GM18868 (cell line): Measurements from ENCODE around the gene UBAP2.

Source experiments
- ATAC-seq: cut with Tn5 transposase; IDR thresholded peaks from one replicate; pipeline ENCODE4 v1.9.1; 2021; ENCODE audit warnings: mild to moderate bottlenecking, moderate library complexity; ENCODE audit not compliant: unreplicated experiment

The UBAP2 gene

DNA sequence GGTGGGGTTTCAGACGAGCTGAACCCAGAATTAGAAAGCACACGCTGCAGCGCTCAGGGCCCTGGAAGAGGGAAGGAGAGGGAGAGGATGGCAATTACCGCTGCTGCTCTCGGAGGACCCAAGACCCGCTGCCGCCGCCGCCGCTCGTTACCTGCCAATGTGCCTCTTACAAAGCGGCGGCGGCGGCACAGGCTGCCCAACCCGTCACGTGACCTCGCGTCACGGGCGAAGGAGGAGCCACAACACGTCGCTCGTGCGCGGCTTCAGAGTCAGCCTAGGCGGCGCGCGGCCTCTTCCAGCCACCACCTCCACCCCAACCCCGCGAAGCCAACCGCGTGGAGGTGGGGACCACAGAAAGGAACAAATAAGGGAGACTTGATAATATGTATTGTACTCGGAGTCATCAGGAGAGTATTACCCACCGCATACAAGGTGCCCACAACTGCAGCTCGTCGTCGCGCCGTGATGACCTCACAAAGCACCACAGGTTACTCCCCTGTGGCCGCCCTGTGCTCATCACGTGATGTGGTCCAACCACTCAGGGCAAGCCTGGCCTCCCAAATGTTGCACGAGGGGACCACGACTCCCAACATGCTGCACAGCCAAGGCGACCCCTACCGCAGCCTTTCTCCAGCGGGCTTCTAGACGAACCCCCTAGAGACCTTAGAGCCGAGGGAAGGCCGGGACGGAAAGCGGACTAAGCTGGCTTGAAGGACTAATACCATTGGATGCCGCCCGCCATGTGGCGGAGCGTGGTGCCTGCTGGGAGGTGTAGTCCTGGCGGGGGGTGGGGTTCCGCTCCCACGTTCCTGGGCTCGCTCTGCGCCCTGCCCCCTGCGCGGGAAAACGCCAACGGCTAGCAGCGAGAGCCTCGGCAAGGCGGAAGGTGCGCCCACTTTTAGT is at the start of gene UBAP2:
Gene UBAP2, minus strand, starts transcription at position 161 of the 903 bp plus-strand sequence. CDS start 31,739 bp downstream, outside the sequence.
- peak; percentile 73 for ATAC-seq

DNA sequence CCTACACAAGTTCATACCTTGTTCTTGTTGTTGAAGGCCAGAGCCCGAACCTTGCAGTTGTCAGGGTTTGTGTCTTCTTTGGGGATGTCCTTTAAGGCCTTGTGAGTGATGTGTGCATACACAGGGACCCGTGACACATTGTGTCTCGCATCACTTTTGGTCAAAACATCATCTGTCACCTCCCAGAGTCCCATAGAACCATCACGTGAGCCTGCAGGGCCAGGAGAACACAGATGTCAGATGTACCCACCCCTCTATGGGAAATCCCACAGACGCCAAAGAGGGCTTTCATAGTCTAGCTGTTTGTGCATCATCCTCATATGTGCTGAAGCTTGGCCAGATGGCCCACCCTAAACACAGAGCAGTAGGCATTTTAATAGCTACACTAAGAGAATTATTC is 49.6 kb upstream of the UBAP2 start:
- ATAC-seq: peak; percentile 65

- ATAC-seq: peak; percentile 76
Observed at GRCh38 chr9:34097865-34098264, 49.2 kb upstream of the UBAP2 start.

- ATAC-seq: no peak
Observed at GRCh38 chr9:34096751-34097150, 48.1 kb upstream of the UBAP2 start.

- ATAC-seq: no peak
Observed at GRCh38 chr9:34093578-34093977, 44.9 kb upstream of the UBAP2 start.

DNA sequence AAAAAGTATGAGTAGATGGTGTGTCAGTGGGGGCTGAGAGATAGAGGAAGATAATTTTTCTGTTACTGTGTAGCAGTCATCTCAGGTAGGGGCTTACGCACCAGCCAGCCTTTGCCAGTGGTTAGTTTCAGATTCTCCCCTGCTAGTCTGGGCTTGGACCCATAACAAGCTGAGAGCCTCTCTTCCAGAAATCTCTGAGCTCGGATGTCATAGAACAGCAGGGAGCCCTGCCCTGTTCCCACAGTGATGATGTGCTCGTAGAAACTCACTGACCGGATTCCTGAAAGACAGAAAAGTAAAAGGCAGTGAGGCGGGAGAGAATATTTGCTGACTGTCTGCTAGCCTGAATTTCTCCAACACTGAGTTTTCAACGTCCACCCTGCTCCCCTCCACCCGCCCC is 40.6 kb upstream of the UBAP2 start:
- no peak for ATAC-seq

GRCh38 chr9:34087370-34087769 is 38.7 kb upstream of the UBAP2 start:
- ATAC-seq: no peak

DNA sequence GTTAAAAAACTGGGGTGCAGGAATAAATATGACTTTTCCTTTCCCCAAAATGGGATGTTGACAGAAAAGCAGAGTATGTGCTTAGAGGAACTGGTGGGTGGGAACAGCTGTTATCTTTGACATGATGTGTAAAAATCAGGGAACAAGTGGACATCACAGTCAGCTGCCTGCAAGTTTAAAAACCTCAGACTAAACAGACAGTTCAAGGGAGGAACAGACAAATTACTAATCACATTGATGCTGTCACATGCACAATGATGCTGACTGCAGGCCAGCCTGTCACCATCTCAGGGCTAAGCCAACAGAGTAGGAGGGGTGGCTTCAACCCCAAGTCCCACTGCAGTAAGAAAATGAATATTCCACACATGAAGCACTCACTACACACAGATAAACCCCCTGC is 38.2 kb upstream of the UBAP2 start:
- ATAC-seq: no peak

- no peak for ATAC-seq
Observed at GRCh38 chr9:34085581-34086500, 37.2 kb upstream of the UBAP2 start.

GRCh38 chr9:34084562-34084961 is 35.9 kb upstream of the UBAP2 start:
- no peak for ATAC-seq

- no peak for ATAC-seq
Observed at GRCh38 chr9:34079181-34079580, 30.5 kb upstream of the UBAP2 start.

DNA sequence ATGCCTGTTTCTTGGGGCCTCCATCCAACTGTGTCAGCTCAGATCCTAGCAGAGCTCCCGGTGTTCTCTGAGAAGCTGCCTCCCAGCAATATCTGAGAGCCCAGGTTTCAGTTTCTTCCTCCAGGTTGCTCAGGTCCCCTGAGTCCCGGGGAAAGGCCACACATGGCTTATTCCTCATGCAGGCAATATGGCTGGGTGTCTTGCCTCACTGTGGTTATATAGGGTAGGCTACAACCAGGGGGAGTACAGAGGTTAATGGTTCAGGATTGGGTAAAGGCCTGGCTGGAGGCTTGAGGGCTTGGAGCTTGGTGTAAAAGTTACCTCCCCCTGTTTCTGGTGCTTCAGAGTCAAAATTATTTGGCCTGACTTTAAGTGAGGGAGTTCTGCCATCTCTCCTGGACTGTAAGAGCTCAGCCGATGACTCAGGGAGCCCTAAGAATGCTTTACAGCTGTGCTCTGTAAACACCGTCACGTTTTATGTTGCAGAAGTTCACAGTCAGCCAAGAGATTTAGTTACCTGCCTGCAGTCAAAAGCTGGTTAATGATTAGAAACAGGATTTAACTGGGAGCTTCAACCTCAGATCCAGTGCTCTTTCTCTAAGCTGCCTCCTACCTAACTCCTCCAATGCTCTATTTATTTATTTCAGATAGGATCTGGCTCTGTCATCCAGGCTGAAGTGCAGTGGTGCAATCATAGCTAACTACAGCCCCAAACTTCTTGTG is 24.3 kb upstream of the UBAP2 start:
- ATAC-seq: no peak

GRCh38 chr9:34072410-34072809 is 23.7 kb upstream of the UBAP2 start:
- ATAC-seq: no peak

DNA sequence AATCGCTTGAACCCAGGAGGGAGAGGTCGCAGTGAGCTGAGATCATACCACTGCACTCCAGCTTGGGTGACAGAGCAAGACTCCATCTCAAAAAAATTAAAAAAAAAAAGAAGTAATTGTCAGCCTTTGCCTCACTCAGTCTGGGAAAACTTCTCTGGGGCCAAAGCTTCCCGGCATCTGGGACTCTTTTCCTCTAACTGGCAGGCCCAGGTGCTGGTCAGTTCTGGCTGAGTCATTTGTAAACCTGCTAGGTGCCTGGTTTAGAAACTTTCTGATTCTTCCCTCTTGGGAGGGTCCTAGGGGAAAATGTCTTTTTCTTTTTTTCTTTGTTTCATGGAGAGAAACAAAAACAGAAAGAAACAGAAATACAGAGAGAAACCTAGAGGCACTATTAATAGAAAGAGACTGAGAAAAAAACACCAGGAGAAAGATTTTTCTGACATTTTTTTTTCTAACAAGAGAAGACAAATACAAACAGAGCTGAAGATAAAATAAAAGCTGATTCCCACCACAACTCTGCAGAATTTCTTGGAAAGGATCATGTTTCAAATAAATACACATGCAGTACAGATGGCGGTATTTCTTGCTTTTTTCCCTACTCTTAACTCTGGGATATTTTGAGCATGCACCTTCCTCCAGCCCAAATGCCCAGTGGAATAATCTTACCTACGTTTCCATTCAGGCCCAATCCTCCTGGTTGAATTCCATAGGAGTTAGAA is 22.1 kb upstream of the UBAP2 start:
- ATAC-seq: no peak

GRCh38 chr9:34069831-34070230 is 21.1 kb upstream of the UBAP2 start:
- ATAC-seq: no peak

GRCh38 chr9:34065541-34065940 is 16.9 kb upstream of the UBAP2 start:
- no peak for ATAC-seq

GRCh38 chr9:34059954-34060353 is 11.3 kb upstream of the UBAP2 start:
- ATAC-seq: no peak

DNA sequence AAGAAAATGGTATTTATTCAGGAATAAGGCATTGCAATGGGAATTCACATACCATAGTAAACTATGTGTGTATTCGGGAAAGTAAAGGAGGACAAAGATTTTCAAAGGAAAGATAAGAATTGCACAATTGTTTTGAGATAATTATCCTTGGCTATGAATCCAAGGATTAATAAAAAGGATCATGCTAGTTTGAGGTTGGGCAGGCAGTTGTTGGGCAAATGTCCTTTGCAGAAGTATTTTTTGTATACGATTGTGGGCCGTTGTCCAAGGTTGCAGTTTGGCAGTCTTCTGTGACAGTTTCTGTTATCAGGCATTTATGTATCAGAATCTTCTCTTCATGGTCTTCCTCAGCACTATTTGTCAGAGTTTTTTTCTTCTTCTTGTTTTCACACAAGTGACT is 10.6 kb upstream of the UBAP2 start:
- ATAC-seq: no peak

DNA sequence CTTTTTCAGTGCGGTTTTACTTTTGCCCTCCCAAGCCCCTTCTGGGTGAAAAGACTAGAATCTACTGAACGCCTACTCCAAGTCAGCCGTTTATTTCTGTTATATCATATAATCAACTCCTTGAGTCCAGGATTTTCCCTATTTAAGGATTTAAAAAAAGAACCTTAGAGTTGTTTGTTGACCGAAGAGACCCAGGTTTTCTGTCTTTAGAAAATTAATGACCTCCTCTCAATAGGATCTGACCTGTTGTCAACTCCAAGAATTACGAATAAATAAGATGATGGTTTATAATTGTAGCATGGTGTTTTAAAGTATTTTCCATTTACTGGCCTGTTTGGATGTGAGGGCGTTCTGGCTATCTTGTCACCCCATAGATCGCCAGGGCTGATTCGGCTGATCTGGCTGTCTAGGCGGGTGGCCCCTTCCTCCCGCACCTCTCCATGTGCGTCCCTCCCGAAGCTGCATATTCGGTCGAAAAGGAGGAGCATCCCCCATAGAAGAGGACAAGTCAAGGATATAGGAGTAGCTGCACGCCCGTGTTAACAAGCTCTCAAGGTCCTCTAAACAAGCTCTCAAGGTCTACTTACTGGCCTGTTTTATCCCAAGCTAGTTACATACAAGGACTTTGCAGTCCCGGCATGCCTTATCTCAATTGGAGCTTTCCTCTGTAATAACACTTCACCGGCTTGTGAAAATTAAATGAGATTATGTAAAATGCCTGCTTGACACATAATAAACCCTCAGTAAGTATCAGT is 1.1 kb upstream of the UBAP2 start:
- ATAC-seq: no peak
